Measurements from ENCODE around the gene NACA. TPM values are rescaled to one million over a fixed set of nuclear protein-coding genes. Genes with fewer than 3 reads are reported as not detected.
"Not testable (repeated sequence)": the region's sequence is repeated elsewhere in the genome, so short reads cannot be mapped to it uniquely, and the experiment has no call there.

NACA gene
- total RNA-seq, 1 donor from 2014 or later: 1,274 TPM

GRCh38 chr12:56716458-56716857 is 8.6 kb downstream of the NACA start:
- H3K27me3 ChIP-seq: no peaks in the 10 kb centered on the region
- H3K36me3 ChIP-seq: peaks cover 10 to 53% of the 10 kb centered on the region in 2 donors
- no peaks in the 10 kb centered on the region for H3K9me3 ChIP-seq
- intact Hi-C loops (cut with DNase I): no loop called here
- H3K27ac ChIP-seq: peak overlapping the region; percentile 33
- peaks cover 69% of the 10 kb centered on the region for H3K4me1 ChIP-seq
- DNase-seq (ENCODE audit: extremely low spot score in 2 of 2): no peak
- no peak for TF ChIP-seq CTCF (IDR thresholded peaks at IDR 0.05)
- TF ChIP-seq POLR2A (IDR thresholded peaks at IDR 0.05): no peak
- TF ChIP-seq POLR2AphosphoS5 (IDR thresholded peaks at IDR 0.05; ENCODE audit: insufficient read depth in 1 of 2, low read depth in 1 of 2): no peak
- no peak overlapping the region for H3K4me3 ChIP-seq

DNA sequence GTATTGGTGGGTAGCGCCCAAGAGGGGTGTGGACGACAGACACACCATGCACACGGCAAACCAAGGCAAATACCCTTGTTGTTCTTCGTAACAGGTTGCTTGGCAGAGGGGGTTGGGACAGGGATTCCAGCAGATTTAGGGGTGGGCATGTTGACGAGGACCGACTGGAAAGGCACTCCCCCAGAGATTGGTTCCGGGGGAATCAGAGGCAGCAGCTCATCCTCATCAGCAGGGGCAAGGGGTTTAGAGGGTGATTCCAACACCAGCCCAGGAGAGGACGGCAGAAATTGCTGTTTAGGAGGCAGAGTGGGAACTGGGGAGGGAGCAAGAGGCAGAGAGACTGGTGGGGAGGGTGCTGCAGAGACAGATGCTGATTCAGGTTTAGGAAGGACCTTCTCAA is 9.3 kb downstream of the NACA start:
- Histone ChIP-seq H3K27ac (no peak overlapping the region), H3K36me3 (peaks cover 10 to 53% of the 10 kb centered on the region in 2 donors), H3K4me1 (peaks cover 62% of the 10 kb centered on the region), H3K27me3 (no peaks in the 10 kb centered on the region), H3K9me3 (no peaks in the 10 kb centered on the region), H3K4me3 (no peak overlapping the region)
- no peak for TF ChIP-seq POLR2A (IDR thresholded peaks at IDR 0.05)
- no peak for TF ChIP-seq CTCF (IDR thresholded peaks at IDR 0.05)
- TF ChIP-seq POLR2AphosphoS5 (IDR thresholded peaks at IDR 0.05; ENCODE audit: insufficient read depth in 1 of 2, low read depth in 1 of 2): no peak
- DNase-seq (ENCODE audit: extremely low spot score in 2 of 2): no peak
- intact Hi-C loops (cut with DNase I): no loop called here

DNA sequence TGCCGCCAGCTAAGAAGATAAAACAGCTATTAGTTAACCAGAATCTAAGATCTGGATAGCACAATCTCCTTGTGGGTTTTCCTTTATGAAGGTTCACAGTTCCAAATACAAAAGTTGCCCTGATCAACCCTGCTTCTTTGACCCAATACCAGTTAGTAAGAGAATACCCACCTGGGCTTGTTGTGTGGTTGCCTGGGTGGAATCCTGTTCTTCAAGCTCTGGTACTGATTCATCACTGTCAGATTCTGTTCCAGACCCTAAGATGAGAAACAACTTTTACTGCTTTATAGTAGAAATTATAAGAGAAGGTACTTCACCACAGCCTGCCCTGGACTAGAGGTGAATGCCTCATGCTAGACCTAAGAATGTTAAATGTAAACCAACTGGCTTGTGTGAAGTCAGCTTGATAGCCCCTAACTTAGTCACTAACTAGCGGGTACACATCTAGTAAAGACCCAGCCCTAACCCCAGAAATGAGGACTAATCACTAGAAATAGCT is 10.6 kb downstream of the NACA start:
- intact Hi-C loops (cut with DNase I): no loop called here
- DNase-seq (ENCODE audit: extremely low spot score in 2 of 2): no peak
- Histone ChIP-seq H3K36me3 (peaks cover 10 to 45% of the 10 kb centered on the region in 2 donors), H3K27ac (no peak overlapping the region), H3K9me3 (no peaks in the 10 kb centered on the region), H3K27me3 (no peaks in the 10 kb centered on the region), H3K4me1 (peaks cover 49% of the 10 kb centered on the region), H3K4me3 (no peak overlapping the region)
- TF ChIP-seq CTCF (IDR thresholded peaks at IDR 0.05) (no peak), POLR2AphosphoS5 (IDR thresholded peaks at IDR 0.05; ENCODE audit: insufficient read depth in 1 of 2, low read depth in 1 of 2) (no peak), POLR2A (IDR thresholded peaks at IDR 0.05) (no peak)

- TF ChIP-seq POLR2A (IDR thresholded peaks at IDR 0.05): no peak
- no peak for TF ChIP-seq CTCF (IDR thresholded peaks at IDR 0.05)
- no peak for TF ChIP-seq POLR2AphosphoS5 (IDR thresholded peaks at IDR 0.05; ENCODE audit: insufficient read depth in 1 of 2, low read depth in 1 of 2)
- no peak for DNase-seq (ENCODE audit: extremely low spot score in 2 of 2)
- H3K27me3 ChIP-seq: no peaks in the 10 kb centered on the region
Observed at GRCh38 chr12:56713345-56713744, 11.8 kb downstream of the NACA start.

DNA sequence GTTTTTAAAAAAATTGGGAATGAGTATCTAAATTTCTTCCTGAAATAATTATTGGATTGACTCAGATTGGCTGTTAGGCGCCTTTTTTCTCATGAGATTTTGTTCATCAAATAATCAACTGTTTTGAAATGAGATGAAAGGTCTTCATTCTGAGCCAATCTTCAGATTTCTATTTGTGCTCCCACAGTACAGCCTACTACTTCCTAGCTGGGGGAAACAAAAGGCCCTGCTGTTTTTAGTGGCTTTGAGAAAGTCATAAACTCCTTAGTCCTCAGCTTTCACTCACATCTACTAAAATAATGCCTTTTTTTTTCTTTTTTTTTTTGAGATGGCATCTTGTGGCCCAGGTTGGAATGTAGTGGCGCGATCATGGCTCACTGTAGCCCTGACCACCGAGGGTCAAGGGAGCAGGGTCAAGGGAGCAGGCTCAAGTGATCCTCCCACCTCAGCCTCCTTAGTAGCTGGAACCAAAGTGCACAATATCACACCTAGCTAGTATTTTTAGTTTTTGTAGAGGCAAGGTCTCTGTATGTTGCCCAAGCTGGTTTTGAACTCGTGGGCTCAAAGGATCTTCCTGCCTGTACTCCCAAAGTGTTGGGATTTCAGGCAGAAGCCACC is 15.2 kb downstream of the NACA start:
- no peak overlapping the region for H3K27ac ChIP-seq
- no peaks in the 10 kb centered on the region for H3K9me3 ChIP-seq
- intact Hi-C loops (cut with DNase I): no loop called here
- peaks cover 10 to 34% of the 10 kb centered on the region in 2 donors for H3K36me3 ChIP-seq
- peaks cover 3% of the 10 kb centered on the region for H3K4me1 ChIP-seq
- no peak overlapping the region for H3K4me3 ChIP-seq
- TF ChIP-seq POLR2A (IDR thresholded peaks at IDR 0.05): no peak
- TF ChIP-seq CTCF (IDR thresholded peaks at IDR 0.05): no peak
- TF ChIP-seq POLR2AphosphoS5 (IDR thresholded peaks at IDR 0.05; ENCODE audit: insufficient read depth in 1 of 2, low read depth in 1 of 2): no peak
- DNase-seq (ENCODE audit: extremely low spot score in 2 of 2): no peak
- H3K27me3 ChIP-seq: no peaks in the 10 kb centered on the region

More at GRCh38 chr12:56713345-56713744, 11.8 kb downstream of the NACA start:
- intact Hi-C loops (cut with DNase I): no loop called here
- Histone ChIP-seq H3K4me3 (no peak overlapping the region), H3K4me1 (peaks cover 37% of the 10 kb centered on the region), H3K9me3 (no peaks in the 10 kb centered on the region), H3K27ac (no peak overlapping the region), H3K36me3 (peaks cover 10 to 35% of the 10 kb centered on the region in 2 donors)

DNA sequence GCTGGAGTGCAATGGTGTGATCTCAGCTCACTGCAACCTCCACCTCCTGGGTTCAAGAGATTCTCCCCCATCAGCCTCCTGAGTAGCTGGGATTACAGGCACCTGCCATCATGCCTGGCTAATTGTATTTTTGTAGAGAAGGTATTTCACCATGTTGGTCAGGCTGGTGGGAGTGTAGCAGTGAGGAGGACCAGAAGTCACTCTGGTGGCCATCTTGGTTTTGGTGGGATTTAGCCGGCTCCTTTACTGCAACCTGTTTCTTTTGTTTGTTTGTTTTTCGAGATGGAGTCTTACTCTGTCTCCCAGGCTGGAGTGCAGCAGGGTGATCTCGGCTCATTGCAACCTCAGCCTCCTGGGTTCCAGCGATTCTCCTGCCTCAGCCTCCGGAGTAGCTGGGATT is 20.6 kb downstream of the NACA start:
- intact Hi-C loops (cut with DNase I); H3K27me3 ChIP-seq; H3K27ac ChIP-seq; DNase-seq (ENCODE audit: extremely low spot score in 2 of 2); H3K4me3 ChIP-seq; H3K4me1 ChIP-seq; H3K9me3 ChIP-seq; H3K36me3 ChIP-seq: not testable (repeated sequence)

Data from vagina (tissue), 2 donors.